GM18951 (cell line): ENCODE results near the gene NPFFR1.

Experiments used
- POLR2A ChIP-seq: IDR thresholded peaks from 4 replicates; pipeline ENCODE4 v1.6.1; 2011; ENCODE audit warnings: mild to moderate bottlenecking; ENCODE audit not compliant: insufficient read length, insufficient read depth; ENCODE audit errors: extremely low read depth
- in situ Hi-C: fragments of 300-500 bp; cut with MboI; formaldehyde crosslinking; loops from one replicate; pipeline ENCODE4 v1.12.0; 2022; ENCODE audit warnings: low sequenced_read_pairs, mixed read lengths, inconsistent platforms; ENCODE audit not compliant: unreplicated experiment

NPFFR1 gene

GRCh38 chr10:70321897-70322890, 38.4 kb upstream of the NPFFR1 start:
- TF ChIP-seq POLR2A, result no peak
- in situ Hi-C loops, result no loop called here

- in situ Hi-C loops, result no loop called here
Observed at GRCh38 chr10:70321233-70321632, 37.4 kb upstream of the NPFFR1 start.

GRCh38 chr10:70320751-70321150, 36.9 kb upstream of the NPFFR1 start:
- TF ChIP-seq POLR2A, result no peak
- in situ Hi-C loops, result no loop called here

More at GRCh38 chr10:70321233-70321632, 37.4 kb upstream of the NPFFR1 start:
- TF ChIP-seq POLR2A, result no peak

- in situ Hi-C loops, result no loop called here
- TF ChIP-seq POLR2A, result no peak
Observed at GRCh38 chr10:70319824-70320223, 36.0 kb upstream of the NPFFR1 start.

- in situ Hi-C loops, result no loop called here
- no peak for TF ChIP-seq POLR2A
Observed at GRCh38 chr10:70319183-70319582, 35.4 kb upstream of the NPFFR1 start.

- in situ Hi-C loops, result no loop called here
- no peak for TF ChIP-seq POLR2A
Observed at GRCh38 chr10:70317943-70318318, 34.1 kb upstream of the NPFFR1 start.

- in situ Hi-C loops, result no loop called here
- TF ChIP-seq POLR2A, result no peak
Observed at GRCh38 chr10:70317272-70317942, 33.6 kb upstream of the NPFFR1 start.

GRCh38 chr10:70315815-70316214, 32.0 kb upstream of the NPFFR1 start:
- no peak for TF ChIP-seq POLR2A
- in situ Hi-C loops, result no loop called here

GRCh38 chr10:70315276-70315675, 31.5 kb upstream of the NPFFR1 start:
- in situ Hi-C loops, result no loop called here
- no peak for TF ChIP-seq POLR2A

GRCh38 chr10:70312972-70313371, 29.2 kb upstream of the NPFFR1 start:
- in situ Hi-C loops, result no loop called here
- no peak for TF ChIP-seq POLR2A

- in situ Hi-C loops, result no loop called here
- TF ChIP-seq POLR2A, result no peak
Observed at GRCh38 chr10:70312249-70312648, 28.4 kb upstream of the NPFFR1 start.

GRCh38 chr10:70311698-70312097, 27.9 kb upstream of the NPFFR1 start:
- TF ChIP-seq POLR2A, result no peak
- in situ Hi-C loops, result no loop called here

- no peak for TF ChIP-seq POLR2A
- in situ Hi-C loops, result no loop called here
Observed at GRCh38 chr10:70309661-70310060, 25.9 kb upstream of the NPFFR1 start.
